NCI-H82 treated with DMSO at 0.1 percent for 48 hours (cell line): Measurements from ENCODE around the gene CD40LG.

Experiments
- DNase-seq: peaks from one replicate; lab custom pipeline; 2025; ENCODE audit not compliant: unreplicated experiment; lab: John Stamatoyannopoulos, UW

CD40LG gene

GRCh38 chrX:136692271-136692670, 44.3 kb downstream of the CD40LG start:
- DNase-seq, result no peak

- DNase-seq, result peak; percentile 33
Observed at GRCh38 chrX:136694431-136695087, 46.6 kb downstream of the CD40LG start.

GRCh38 chrX:136697156-136697555, 49.2 kb downstream of the CD40LG start:
- no peak for DNase-seq

- peak; percentile 16 for DNase-seq
Observed at GRCh38 chrX:136708348-136708747, 60.4 kb downstream of the CD40LG start.
